ENCODE measurements around the gene TACC2. TPM values are rescaled to one million over a fixed set of nuclear protein-coding genes. Genes with fewer than 3 reads are reported as not detected.

Gene TACC2
- 26.1 TPM for total RNA-seq

GRCh38 chr10:121988361-121989324 lies at the start of gene TACC2:
Gene TACC2, plus strand, starts transcription at chr10:121989163. Its CDS starts 32,819 bp downstream, at chr10:122021982.

GRCh38 chr10:121974535-121975294 lies 14.2 kb upstream of the TACC2 start, which contains the start of gene NSMCE4A:
Gene NSMCE4A, minus strand, starts transcription at chr10:121975217. Its CDS starts 52 bp downstream, at chr10:121975165.

GRCh38 chr10:122271076-122271475 lies 282.1 kb downstream of the TACC2 start, which contains the start of gene BTBD16:
Gene BTBD16, plus strand, starts transcription at chr10:122271296. Its CDS starts 3,786 bp downstream, at chr10:122275082.

Small RNA genes within 50 kb of the gene (small RNA-seq; reads per million reads assigned to genes)
- not detected for gene RF02219 (ENCODE audit: low replicate concordance)

Other genes starting within 250 kb of the TACC2 start
- gene ATE1, start 61.1 kb upstream of the TACC2 start, total RNA-seq, result 37.0 TPM
- gene NSMCE4A, start 13.9 kb upstream of the TACC2 start, total RNA-seq, result 49.5 TPM